ENCODE data around the gene DAW1. TPM values are rescaled to one million over a fixed set of nuclear protein-coding genes. Genes with fewer than 3 reads are reported as not detected.

DAW1 gene
- total RNA-seq, 1 experiment from 2014 or later = 0.37 TPM

- H2BK5ac ChIP-seq (ENCODE audit: insufficient read length, low read length) = no peak overlapping the region
- no peak overlapping the region for H2AFZ ChIP-seq (ENCODE audit: low read length)
- H3K9ac ChIP-seq (ENCODE audit: extremely low read depth, insufficient read length, low read length) = no peak overlapping the region
- H4K5ac ChIP-seq (ENCODE audit: insufficient read length, low read depth, low read length) = no peak overlapping the region
- H3K56ac ChIP-seq (ENCODE audit: insufficient read length, low read depth, low read length) = no peak overlapping the region
- H2BK120ac ChIP-seq (ENCODE audit: low read depth, low read length, poor library complexity, severe bottlenecking) = no peak overlapping the region
- H2BK20ac ChIP-seq (ENCODE audit: low read depth, low read length, poor library complexity, severe bottlenecking) = no peak overlapping the region
- Mint-ChIP-seq H3K36me3 (ENCODE audit: insufficient read depth in 1 of 3, low read depth in 3 of 3) (peaks cover 0 to 3% (median 0%) of the 10 kb centered on the region in 3 experiments; a peak in 1 of 7 replicates), H3K27me3 (ENCODE audit: low read depth) (no peaks in the 10 kb centered on the region; the same call in 1 of the 2 replicates), H3K27ac (no peak overlapping the region), H3K9me3 (peaks cover 0 to 2% of the 10 kb centered on the region in 2 experiments; a peak in 1 of 5 replicates), H3K4me3 (no peak overlapping the region), H3K4me1 (peaks cover 12 to 13% of the 10 kb centered on the region in 2 experiments)
- H4K8ac ChIP-seq (replicated peaks; ENCODE audit: insufficient read length, low read depth, low read length) = no peak overlapping the region
- H2AK5ac ChIP-seq (ENCODE audit: insufficient read length, low read length) = no peak overlapping the region
- H2BK15ac ChIP-seq (ENCODE audit: low read depth, low read length) = no peak overlapping the region
- no peaks in the 10 kb centered on the region for H4K20me1 ChIP-seq (ENCODE audit: control insufficient read depth, insufficient read depth, insufficient read length)
- H3K9me3 ChIP-seq (ENCODE audit: control insufficient read depth, low read depth, low read length) = no peaks in the 10 kb centered on the region
- H3K79me1 ChIP-seq (ENCODE audit: insufficient read depth, low read depth, low read length, poor library complexity, severe bottlenecking) = no peaks in the 10 kb centered on the region
- no peaks in the 10 kb centered on the region for H3K27me3 ChIP-seq (ENCODE audit: insufficient read depth, low read length)
- H3K27ac ChIP-seq (ENCODE audit: insufficient read length, low read depth, low read length) = no peak overlapping the region
- H3K4ac ChIP-seq (ENCODE audit: low read depth, low read length) = no peak overlapping the region
- H3K4me2 ChIP-seq (ENCODE audit: insufficient read depth, insufficient read length, low read length) = no peak overlapping the region
- no peak overlapping the region for H2BK12ac ChIP-seq (ENCODE audit: insufficient read length, low read depth, low read length)
- H3K23me2 ChIP-seq (ENCODE audit: insufficient read length, low read depth, low read length, poor library complexity, severe bottlenecking) = no peaks in the 10 kb centered on the region
- H3T11ph ChIP-seq (ENCODE audit: low read length) = no peak overlapping the region
- no peak for DNase-seq
- no peak overlapping the region for H3K23ac ChIP-seq (ENCODE audit: insufficient read length, low read depth, low read length)
- no peak overlapping the region for H3K18ac ChIP-seq (ENCODE audit: insufficient read length, low read depth, low read length)
- no CpG with 5 or more reads among the region's 1 CpG for WGBS (ENCODE audit: extremely low coverage, insufficient read length, low lambda C conversion rate)
- H3K4me1 ChIP-seq (ENCODE audit: insufficient read depth, low read length) = no peaks in the 10 kb centered on the region
- no peak for TF ChIP-seq CTCF (conservative IDR thresholded peaks at IDR 0.05)
- no peak overlapping the region for H4K91ac ChIP-seq (ENCODE audit: insufficient read length, low read depth, low read length)
- H3K14ac ChIP-seq (ENCODE audit: insufficient read depth, low read length) = no peak overlapping the region
- no peaks in the 10 kb centered on the region for H3K79me2 ChIP-seq (ENCODE audit: insufficient read depth, low read length)
Observed at GRCh38 chr2:227846831-227847230, 24.6 kb upstream of the DAW1 start.

All from H9 (cell line).